GM12878 (cell line): Measurements from ENCODE around the gene TEX50. TPM values are rescaled to one million over a fixed set of nuclear protein-coding genes. Genes with fewer than 3 reads are reported as not detected.

ENCODE experiments used
- ATAC-seq: fragments of 200-7000 bp; cut with Tn5 transposase; 3 replicates; pipeline ENCODE4 v1.9.1; 2020; ENCODE audit warnings: mild to moderate bottlenecking, moderate library complexity
- BruUV-seq: library from RNA; stranded (reverse); fragments of 400-500 nt; replicated peaks from 2 replicates; lab custom pipeline; 2021; lab: Mats Ljungman, UMichigan
- CTCF ChIA-PET: fragments of 300-600 bp; sonication (Branson Sonifier 250); formaldehyde crosslinking; extraction: SDS; loops from one replicate; lab custom pipeline; 2021; ENCODE audit warnings: inconsistent platforms; lab: Yijun Ruan, JAX
- POLR2A ChIA-PET: fragments of 350-600 bp; formaldehyde crosslinking; extraction: SDS; loops from one replicate; lab custom pipeline; 2021; ENCODE audit warnings: inconsistent platforms; lab: Charles Lee
- RAD21 ChIA-PET: fragments of 300-600 bp; sonication (Branson Sonifier 250); formaldehyde crosslinking; loops from one replicate; lab custom pipeline; 2023; ENCODE audit warnings: antibody characterized with exemption; ENCODE audit not compliant: unreplicated experiment; lab: Charles Lee
- SMC1A ChIA-PET: fragments of 300-600 bp; sonication (Branson Sonifier 250); formaldehyde crosslinking; loops from one replicate; lab custom pipeline; 2023; ENCODE audit not compliant: unreplicated experiment, uncharacterized antibody; lab: Charles Lee
- DNase-seq: peaks from one replicate; pipeline ENCODE4 v3.0.0-alpha.2; 2011; ENCODE audit warnings: low read depth, low spot score
- FAIRE-seq: peaks from 3 replicates; lab custom pipeline; 2011; peaks lifted over from hg19 to GRCh38; lab: Jason Lieb, UNC
- H2AFZ ChIP-seq: 2 replicates; pipeline ENCODE4 v1.6.0; 2011; ENCODE audit warnings: low read depth, low read length, control low read depth; ENCODE audit not compliant: control insufficient read depth
- H3K27ac ChIP-seq: 2 replicates; pipeline ENCODE4 v1.5.1; 2011; ENCODE audit warnings: control low read depth; ENCODE audit not compliant: control insufficient read depth, insufficient read depth
- H3K27me3 ChIP-seq, 2 experiments: replicated peaks in 1 of 2; 2 replicates each; pipeline versions ENCODE4 v1.6.0 to v1.6.1; 2011; ENCODE audit warnings: low read length in 1 of 2; ENCODE audit not compliant: control insufficient read depth in 2 of 2, insufficient read depth in 2 of 2
- H3K36me3 ChIP-seq, 2 experiments: 2 replicates each; pipeline ENCODE4 v1.5.1; 2011; ENCODE audit warnings: low read length in 1 of 2; ENCODE audit not compliant: control insufficient read depth in 2 of 2, insufficient read depth in 2 of 2
- H3K4me1 ChIP-seq: 2 replicates; pipeline ENCODE4 v1.6.1; 2011; ENCODE audit warnings: mild to moderate bottlenecking, low read length, moderate library complexity, mixed read lengths; ENCODE audit not compliant: control insufficient read depth, insufficient read depth
- H3K4me2 ChIP-seq: 2 replicates; pipeline ENCODE4 v1.6.0; 2011; ENCODE audit warnings: control low read depth; ENCODE audit not compliant: control insufficient read depth, insufficient read depth
- H3K4me3 ChIP-seq: fragments of 200-600 bp; sonication (generic); 2 replicates; pipeline ENCODE4 v1.5.1; 2016
- H3K79me2 ChIP-seq: 2 replicates; pipeline ENCODE4 v1.6.0; 2011; ENCODE audit warnings: low read length; ENCODE audit not compliant: control insufficient read depth, insufficient read depth
- H3K9ac ChIP-seq: 2 replicates; pipeline ENCODE4 v1.8.0; 2011; ENCODE audit warnings: low read length, control low read depth, mixed read lengths; ENCODE audit not compliant: control insufficient read depth, insufficient read depth
- H3K9me3 ChIP-seq: replicated peaks from 3 replicates; pipeline ENCODE4 v1.5.1; 2011; ENCODE audit warnings: mild to moderate bottlenecking, low read length; ENCODE audit not compliant: control insufficient read depth, insufficient read depth
- H4K20me1 ChIP-seq: 2 replicates; pipeline ENCODE4 v1.6.0; 2011; ENCODE audit not compliant: control insufficient read depth, insufficient read depth
- BRCA1 ChIP-seq: IDR thresholded peaks from 2 replicates; pipeline ENCODE4 v1.6.1; 2011; ENCODE audit warnings: low read depth, low read length, improper control_type of control experiment
- CBX3 ChIP-seq: fragments of 200-600 bp; sonication (generic); IDR thresholded peaks from 2 replicates; pipeline ENCODE4 v1.6.1; 2016; ENCODE audit warnings: low read depth, borderline replicate concordance
- HDAC6 ChIP-seq: fragments of 200-600 bp; sonication (generic); IDR thresholded peaks from one replicate; pipeline ENCODE4 v1.8.0; 2017; ENCODE audit warnings: antibody characterized with exemption; ENCODE audit not compliant: unreplicated experiment
- HDGF ChIP-seq: fragments of 450-650 bp; IDR thresholded peaks from 2 replicates; pipeline ENCODE4 v1.6.1; 2016; ENCODE audit warnings: antibody characterized with exemption
- KLF5 ChIP-seq: fragments of 450-650 bp; IDR thresholded peaks from 2 replicates; pipeline ENCODE4 v1.6.1; 2014; ENCODE audit warnings: mild to moderate bottlenecking; ENCODE audit not compliant: partially characterized antibody
- NR2C2 ChIP-seq: IDR thresholded peaks from 2 replicates; pipeline ENCODE4 v1.6.1; 2011; ENCODE audit warnings: borderline replicate concordance, low read depth; ENCODE audit not compliant: control insufficient read depth, insufficient read length
- PBX3 ChIP-seq: IDR thresholded peaks from 2 replicates; pipeline ENCODE4 v1.6.1; 2011; ENCODE audit warnings: mild to moderate bottlenecking, low read depth, low read length, moderate library complexity; ENCODE audit not compliant: insufficient replicate concordance
- STAT1 ChIP-seq: fragments of 450-650 bp; conservative IDR thresholded peaks from 2 replicates; pipeline ENCODE4 v1.6.1; 2014; ENCODE audit warnings: antibody characterized with exemption, mild to moderate bottlenecking
- TARDBP ChIP-seq: IDR thresholded peaks from 2 replicates; pipeline ENCODE4 v1.6.1; 2016; ENCODE audit warnings: borderline replicate concordance
- TCF12 ChIP-seq: IDR thresholded peaks from 2 replicates; pipeline ENCODE4 v1.6.1; 2011; ENCODE audit warnings: low read depth, mild to moderate bottlenecking, low read length
- ZZZ3 ChIP-seq: IDR thresholded peaks from 2 replicates; pipeline ENCODE4 v1.6.1; 2011; ENCODE audit warnings: low read depth; ENCODE audit not compliant: control insufficient read depth, insufficient read length
- WGBS: methylation state at CpG from one replicate; pipeline ENCODE4 v1.1.6; 2016; ENCODE audit warnings: low lambda C conversion rate; ENCODE audit not compliant: insufficient replicate concordance, insufficient coverage; ENCODE audit errors: missing lambda C conversion rate; 5-methylcytosine and 5-hydroxymethylcytosine counted together
- in situ Hi-C: fragments of 300-500 bp; cut with MboI; formaldehyde crosslinking; loops from 9 replicates; pipeline ENCODE4 v1.14.3; 2018; ENCODE audit warnings: mixed read lengths
- intact Hi-C: fragments of 100-400 bp; cut with micrococcal nuclease; formaldehyde crosslinking; loops from one replicate; pipeline ENCODE4 v1.14.2; 2022; ENCODE audit not compliant: unreplicated experiment
- polyA plus RNA-seq, 11 experiments: library from polyadenylated mRNA; depleted of rRNA in 4 of 11; unstranded in 6 of 11; stranded (reverse) in 5 of 11; fragments of >200 nt; fragmentation: Nextera tagmentation in 4 of 11; fragmentation: Illumina TruSeq in 1 of 11; extraction: Ambion mirVana in 4 of 11; extraction: Trizol in 1 of 11; gene quantifications; 1 replicate in 1 of 11; 2 replicates in 10 of 11; pipeline versions ENCODE4 v1.2.1 to v1.2.3, GENCODE V29; 2011 to 2016; ENCODE audit warnings: inconsistent platforms in 2 of 11, missing spikeins in 2 of 11, low read depth in 1 of 11
- total RNA-seq, 4 experiments: library from RNA; depleted of rRNA in 3 of 4; stranded (reverse); fragments of >200 nt in 3 of 4; fragmentation: Illumina TruSeq in 1 of 4; extraction: Trizol in 1 of 4; gene quantifications; 2 replicates each; pipeline versions ENCODE4 v1.2.1 to v1.2.3, GENCODE V29; 2013 to 2021
- TF ChIP-seq, protein P1 (sequence below): IDR thresholded peaks from 2 replicates; pipeline ENCODE4 v1.6.1; 2012; ENCODE audit warnings: mild to moderate bottlenecking, low read depth, low read length
- TF ChIP-seq, protein P2 (sequence below): IDR thresholded peaks from 2 replicates; pipeline ENCODE4 v1.6.1; 2012; ENCODE audit warnings: low read depth, low read length, improper control_type of control experiment
- TF ChIP-seq, protein P3 (sequence below): IDR thresholded peaks from 2 replicates; pipeline ENCODE4 v1.6.1; 2012; ENCODE audit warnings: improper control_type of control experiment, low read depth, low read length; ENCODE audit not compliant: insufficient replicate concordance

The TEX50 gene
- total and polyA plus RNA-seq, 10 of the 15 experiments (the other 5 are each of a cell fraction or from before 2014, with no cell fraction given): not detected

GRCh38 chr1:173608503-173609216 is 26.5 kb upstream of the TEX50 start:
- intact Hi-C loops (no loop called here), in situ Hi-C loops (no loop called here)
- Histone ChIP-seq H3K27me3 (no peaks in the 10 kb centered on the region), H3K4me3 (no peak overlapping the region), H3K4me1 (no peaks in the 10 kb centered on the region), H3K9ac (no peak overlapping the region), H3K36me3 (no peaks in the 10 kb centered on the region), H3K9me3 (no peaks in the 10 kb centered on the region; the same call in 2 of the 3 replicates), H4K20me1 (no peaks in the 10 kb centered on the region), H3K79me2 (no peaks in the 10 kb centered on the region), H3K4me2 (no peak overlapping the region), H2AFZ (no peak overlapping the region), H3K27ac (no peak overlapping the region)
- POLR2A ChIA-PET: no interaction called here
- RAD21 ChIA-PET: no interaction called here
- TF ChIP-seq PBX3 (no peak), NR2C2 (no peak), ZZZ3 (no peak), HDAC6 (no peak), KLF5 (no peak), TCF12 (no peak), BRCA1 (no peak), TARDBP (no peak), HDGF (no peak), CBX3 (no peak), STAT1 (no peak)
- TF ChIP-seq, protein P1, sequence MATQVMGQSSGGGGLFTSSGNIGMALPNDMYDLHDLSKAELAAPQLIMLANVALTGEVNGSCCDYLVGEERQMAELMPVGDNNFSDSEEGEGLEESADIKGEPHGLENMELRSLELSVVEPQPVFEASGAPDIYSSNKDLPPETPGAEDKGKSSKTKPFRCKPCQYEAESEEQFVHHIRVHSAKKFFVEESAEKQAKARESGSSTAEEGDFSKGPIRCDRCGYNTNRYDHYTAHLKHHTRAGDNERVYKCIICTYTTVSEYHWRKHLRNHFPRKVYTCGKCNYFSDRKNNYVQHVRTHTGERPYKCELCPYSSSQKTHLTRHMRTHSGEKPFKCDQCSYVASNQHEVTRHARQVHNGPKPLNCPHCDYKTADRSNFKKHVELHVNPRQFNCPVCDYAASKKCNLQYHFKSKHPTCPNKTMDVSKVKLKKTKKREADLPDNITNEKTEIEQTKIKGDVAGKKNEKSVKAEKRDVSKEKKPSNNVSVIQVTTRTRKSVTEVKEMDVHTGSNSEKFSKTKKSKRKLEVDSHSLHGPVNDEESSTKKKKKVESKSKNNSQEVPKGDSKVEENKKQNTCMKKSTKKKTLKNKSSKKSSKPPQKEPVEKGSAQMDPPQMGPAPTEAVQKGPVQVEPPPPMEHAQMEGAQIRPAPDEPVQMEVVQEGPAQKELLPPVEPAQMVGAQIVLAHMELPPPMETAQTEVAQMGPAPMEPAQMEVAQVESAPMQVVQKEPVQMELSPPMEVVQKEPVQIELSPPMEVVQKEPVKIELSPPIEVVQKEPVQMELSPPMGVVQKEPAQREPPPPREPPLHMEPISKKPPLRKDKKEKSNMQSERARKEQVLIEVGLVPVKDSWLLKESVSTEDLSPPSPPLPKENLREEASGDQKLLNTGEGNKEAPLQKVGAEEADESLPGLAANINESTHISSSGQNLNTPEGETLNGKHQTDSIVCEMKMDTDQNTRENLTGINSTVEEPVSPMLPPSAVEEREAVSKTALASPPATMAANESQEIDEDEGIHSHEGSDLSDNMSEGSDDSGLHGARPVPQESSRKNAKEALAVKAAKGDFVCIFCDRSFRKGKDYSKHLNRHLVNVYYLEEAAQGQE: no peak
- TF ChIP-seq, protein P2, sequence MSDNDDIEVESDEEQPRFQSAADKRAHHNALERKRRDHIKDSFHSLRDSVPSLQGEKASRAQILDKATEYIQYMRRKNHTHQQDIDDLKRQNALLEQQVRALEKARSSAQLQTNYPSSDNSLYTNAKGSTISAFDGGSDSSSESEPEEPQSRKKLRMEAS: no peak
- TF ChIP-seq, protein P3, sequence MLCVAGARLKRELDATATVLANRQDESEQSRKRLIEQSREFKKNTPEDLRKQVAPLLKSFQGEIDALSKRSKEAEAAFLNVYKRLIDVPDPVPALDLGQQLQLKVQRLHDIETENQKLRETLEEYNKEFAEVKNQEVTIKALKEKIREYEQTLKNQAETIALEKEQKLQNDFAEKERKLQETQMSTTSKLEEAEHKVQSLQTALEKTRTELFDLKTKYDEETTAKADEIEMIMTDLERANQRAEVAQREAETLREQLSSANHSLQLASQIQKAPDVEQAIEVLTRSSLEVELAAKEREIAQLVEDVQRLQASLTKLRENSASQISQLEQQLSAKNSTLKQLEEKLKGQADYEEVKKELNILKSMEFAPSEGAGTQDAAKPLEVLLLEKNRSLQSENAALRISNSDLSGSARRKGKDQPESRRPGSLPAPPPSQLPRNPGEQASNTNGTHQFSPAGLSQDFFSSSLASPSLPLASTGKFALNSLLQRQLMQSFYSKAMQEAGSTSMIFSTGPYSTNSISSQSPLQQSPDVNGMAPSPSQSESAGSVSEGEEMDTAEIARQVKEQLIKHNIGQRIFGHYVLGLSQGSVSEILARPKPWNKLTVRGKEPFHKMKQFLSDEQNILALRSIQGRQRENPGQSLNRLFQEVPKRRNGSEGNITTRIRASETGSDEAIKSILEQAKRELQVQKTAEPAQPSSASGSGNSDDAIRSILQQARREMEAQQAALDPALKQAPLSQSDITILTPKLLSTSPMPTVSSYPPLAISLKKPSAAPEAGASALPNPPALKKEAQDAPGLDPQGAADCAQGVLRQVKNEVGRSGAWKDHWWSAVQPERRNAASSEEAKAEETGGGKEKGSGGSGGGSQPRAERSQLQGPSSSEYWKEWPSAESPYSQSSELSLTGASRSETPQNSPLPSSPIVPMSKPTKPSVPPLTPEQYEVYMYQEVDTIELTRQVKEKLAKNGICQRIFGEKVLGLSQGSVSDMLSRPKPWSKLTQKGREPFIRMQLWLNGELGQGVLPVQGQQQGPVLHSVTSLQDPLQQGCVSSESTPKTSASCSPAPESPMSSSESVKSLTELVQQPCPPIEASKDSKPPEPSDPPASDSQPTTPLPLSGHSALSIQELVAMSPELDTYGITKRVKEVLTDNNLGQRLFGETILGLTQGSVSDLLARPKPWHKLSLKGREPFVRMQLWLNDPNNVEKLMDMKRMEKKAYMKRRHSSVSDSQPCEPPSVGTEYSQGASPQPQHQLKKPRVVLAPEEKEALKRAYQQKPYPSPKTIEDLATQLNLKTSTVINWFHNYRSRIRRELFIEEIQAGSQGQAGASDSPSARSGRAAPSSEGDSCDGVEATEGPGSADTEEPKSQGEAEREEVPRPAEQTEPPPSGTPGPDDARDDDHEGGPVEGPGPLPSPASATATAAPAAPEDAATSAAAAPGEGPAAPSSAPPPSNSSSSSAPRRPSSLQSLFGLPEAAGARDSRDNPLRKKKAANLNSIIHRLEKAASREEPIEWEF: no peak
- SMC1A ChIA-PET: no interaction called here
- BruUV-seq: no TSS peak
- DNase-seq: no peak
- no peak for ATAC-seq
- FAIRE-seq: no peak
- CTCF ChIA-PET: no interaction called here
- 41% methylated on average over 4 of the region's 4 CpGs for WGBS
